ENCODE results near the gene INTS4. TPM values are rescaled to one million over a fixed set of nuclear protein-coding genes. Genes with fewer than 3 reads are reported as not detected.

The INTS4 gene
- total RNA-seq, 1 donor from 2014 or later = 10.7 TPM

DNA sequence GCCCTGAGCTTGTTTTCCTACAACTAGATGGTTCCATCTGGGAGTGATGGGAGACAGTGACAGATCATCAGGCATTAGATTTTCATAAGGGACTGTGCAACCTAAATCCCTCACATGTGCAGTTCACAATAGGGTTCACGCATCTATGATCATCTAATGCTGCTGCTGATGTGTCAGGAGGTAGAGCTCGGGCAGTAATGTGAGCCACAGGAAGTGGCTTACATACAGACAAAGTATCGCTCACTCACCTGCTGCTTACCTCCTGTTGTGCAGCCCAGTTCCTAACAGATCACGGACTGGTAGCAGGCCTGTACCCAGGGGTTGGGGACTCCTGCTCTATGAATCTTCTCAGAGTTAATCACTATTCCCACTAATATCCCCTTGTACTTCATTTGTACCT, 161.2 kb downstream of the INTS4 start:
- DNase-seq (ENCODE audit: low spot score in 2 of 2) = no peak
- Histone ChIP-seq H3K4me1 (no peaks in the 10 kb centered on the region), H3K27ac (no peak overlapping the region), H3K27me3 (no peaks in the 10 kb centered on the region), H3K4me3 (no peak overlapping the region), H3K36me3 (peaks cover 0 to 10% of the 10 kb centered on the region in 2 donors), H3K9me3 (peaks cover 0 to 4% of the 10 kb centered on the region in 2 donors)
- TF ChIP-seq, protein P1, sequence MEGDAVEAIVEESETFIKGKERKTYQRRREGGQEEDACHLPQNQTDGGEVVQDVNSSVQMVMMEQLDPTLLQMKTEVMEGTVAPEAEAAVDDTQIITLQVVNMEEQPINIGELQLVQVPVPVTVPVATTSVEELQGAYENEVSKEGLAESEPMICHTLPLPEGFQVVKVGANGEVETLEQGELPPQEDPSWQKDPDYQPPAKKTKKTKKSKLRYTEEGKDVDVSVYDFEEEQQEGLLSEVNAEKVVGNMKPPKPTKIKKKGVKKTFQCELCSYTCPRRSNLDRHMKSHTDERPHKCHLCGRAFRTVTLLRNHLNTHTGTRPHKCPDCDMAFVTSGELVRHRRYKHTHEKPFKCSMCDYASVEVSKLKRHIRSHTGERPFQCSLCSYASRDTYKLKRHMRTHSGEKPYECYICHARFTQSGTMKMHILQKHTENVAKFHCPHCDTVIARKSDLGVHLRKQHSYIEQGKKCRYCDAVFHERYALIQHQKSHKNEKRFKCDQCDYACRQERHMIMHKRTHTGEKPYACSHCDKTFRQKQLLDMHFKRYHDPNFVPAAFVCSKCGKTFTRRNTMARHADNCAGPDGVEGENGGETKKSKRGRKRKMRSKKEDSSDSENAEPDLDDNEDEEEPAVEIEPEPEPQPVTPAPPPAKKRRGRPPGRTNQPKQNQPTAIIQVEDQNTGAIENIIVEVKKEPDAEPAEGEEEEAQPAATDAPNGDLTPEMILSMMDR (IDR thresholded peaks at IDR 0.05) = no peak
- intact Hi-C loops (cut with DNase I) = no loop called here

DNA sequence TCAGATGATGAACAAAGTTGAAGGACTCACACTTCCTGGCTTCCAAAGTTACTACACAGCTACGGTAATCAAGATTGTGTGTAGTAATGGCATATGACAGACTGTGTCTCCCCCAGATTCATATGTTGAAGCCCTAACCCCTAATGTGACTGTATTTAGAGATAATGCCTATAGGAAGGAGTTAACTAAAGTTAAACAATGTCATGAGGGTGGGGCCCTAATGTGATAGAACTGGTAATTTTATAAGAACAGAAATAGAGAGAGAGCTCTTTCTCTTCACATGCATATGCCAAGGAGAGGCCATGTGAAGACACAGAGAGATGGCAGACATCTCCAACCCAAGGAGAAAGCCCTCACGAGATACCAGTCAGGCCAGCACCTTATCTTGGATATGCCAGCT, 165.5 kb downstream of the INTS4 start:
- Histone ChIP-seq H3K27me3 (no peaks in the 10 kb centered on the region), H3K27ac (no peak overlapping the region), H3K9me3 (peaks cover 0 to 4% of the 10 kb centered on the region in 2 donors), H3K4me1 (peaks cover 0 to 3% of the 10 kb centered on the region in 2 donors), H3K36me3 (no peaks in the 10 kb centered on the region), H3K4me3 (no peak overlapping the region)
- TF ChIP-seq, protein P1 (IDR thresholded peaks at IDR 0.05) = no peak
- intact Hi-C loops (cut with DNase I) = loop anchor here (10.0 kb wide), 2 partner anchors 336 to 764 kb away; partner anchors contain the start of gene CAPN5
- DNase-seq (ENCODE audit: low spot score in 2 of 2) = no peak

Other genes starting within 250 kb of the INTS4 start
- 17.8 TPM for gene RSF1, start 173.9 kb downstream of the INTS4 start, total RNA-seq
- gene AAMDC, start 173.5 kb downstream of the INTS4 start, total RNA-seq = 56.4 TPM
- gene KCTD14, start 28.6 kb upstream of the INTS4 start, total RNA-seq = 0.96 TPM
- gene THRSP, start 69.2 kb upstream of the INTS4 start, total RNA-seq = not detected
- 112 TPM for gene NDUFC2, start 85.2 kb upstream of the INTS4 start, total RNA-seq
- gene ALG8, start 145.0 kb upstream of the INTS4 start, total RNA-seq = 27.0 TPM
- gene KCTD21, start 194.0 kb upstream of the INTS4 start, total RNA-seq = 30.7 TPM
- 34.0 TPM for gene USP35, start 194.3 kb upstream of the INTS4 start, total RNA-seq

Measured in ascending aorta (tissue), 2 donors.